ENCODE results near the gene OLIG3. TPM values are rescaled to one million over a fixed set of nuclear protein-coding genes. Genes with fewer than 3 reads are reported as not detected.

OLIG3 gene
- total RNA-seq, 1 experiment from 2014 or later = 5.4 TPM

DNA sequence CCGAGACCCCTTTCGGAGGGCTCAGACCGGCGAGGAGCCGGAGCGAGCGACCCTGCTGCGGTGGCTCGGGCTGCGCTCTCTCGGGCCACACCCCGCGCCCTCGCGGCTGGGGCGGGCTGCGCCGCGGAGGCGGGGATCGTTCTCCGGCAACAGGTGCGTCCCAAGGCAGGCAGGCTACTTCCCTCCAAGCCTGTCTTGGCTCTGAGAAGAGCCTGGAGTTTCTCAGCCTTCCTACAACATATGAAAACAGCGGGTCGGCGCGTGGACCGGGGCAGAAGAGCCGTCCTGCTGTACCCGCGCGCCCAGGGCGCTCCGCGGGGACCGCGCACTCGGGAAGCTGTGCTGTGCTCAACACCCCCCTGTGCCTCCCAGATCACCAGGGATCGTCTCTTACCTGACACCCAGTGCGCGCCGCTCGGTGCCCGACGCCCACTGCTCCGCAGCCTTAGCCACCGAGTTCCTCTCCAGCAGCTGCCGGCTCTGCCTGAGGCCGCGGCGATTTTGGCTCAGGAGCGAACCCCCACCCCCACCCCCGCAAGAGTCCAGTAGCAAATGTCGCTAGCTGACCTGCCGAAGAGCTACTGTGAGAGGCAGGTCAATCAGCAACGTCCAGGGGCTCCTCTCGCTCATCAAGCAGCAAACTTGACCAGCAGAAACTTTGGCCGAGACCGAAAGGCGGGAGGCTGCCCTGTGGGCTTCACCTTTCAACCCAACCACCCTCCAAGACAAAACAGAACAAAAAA is 3.7 kb upstream of the OLIG3 start (continued):
- TF ChIP-seq, protein P1, sequence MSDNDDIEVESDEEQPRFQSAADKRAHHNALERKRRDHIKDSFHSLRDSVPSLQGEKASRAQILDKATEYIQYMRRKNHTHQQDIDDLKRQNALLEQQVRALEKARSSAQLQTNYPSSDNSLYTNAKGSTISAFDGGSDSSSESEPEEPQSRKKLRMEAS (CRISPR knock-in tag; IDR thresholded peaks at IDR 0.05) = peak; percentile 68; the same call in 1 of the 2 replicates
- no peak for TF ChIP-seq SMAD4 (CRISPR knock-in tag; IDR thresholded peaks at IDR 0.05)
- TF ChIP-seq, protein P2, sequence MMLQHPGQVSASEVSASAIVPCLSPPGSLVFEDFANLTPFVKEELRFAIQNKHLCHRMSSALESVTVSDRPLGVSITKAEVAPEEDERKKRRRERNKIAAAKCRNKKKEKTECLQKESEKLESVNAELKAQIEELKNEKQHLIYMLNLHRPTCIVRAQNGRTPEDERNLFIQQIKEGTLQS (CRISPR knock-in tag; conservative IDR thresholded peaks at IDR 0.05) = no peak
- no peak for TF ChIP-seq TP53 (CRISPR knock-in tag; IDR thresholded peaks at IDR 0.05)
- TF ChIP-seq CBFB (CRISPR knock-in tag; IDR thresholded peaks at IDR 0.05; ENCODE audit: low read depth) = peak; percentile 18; the same call in 1 of the 2 replicates
- TF ChIP-seq MXD4 (CRISPR knock-in tag; IDR thresholded peaks at IDR 0.05; ENCODE audit: borderline replicate concordance) = no peak
- TF ChIP-seq, protein P3, sequence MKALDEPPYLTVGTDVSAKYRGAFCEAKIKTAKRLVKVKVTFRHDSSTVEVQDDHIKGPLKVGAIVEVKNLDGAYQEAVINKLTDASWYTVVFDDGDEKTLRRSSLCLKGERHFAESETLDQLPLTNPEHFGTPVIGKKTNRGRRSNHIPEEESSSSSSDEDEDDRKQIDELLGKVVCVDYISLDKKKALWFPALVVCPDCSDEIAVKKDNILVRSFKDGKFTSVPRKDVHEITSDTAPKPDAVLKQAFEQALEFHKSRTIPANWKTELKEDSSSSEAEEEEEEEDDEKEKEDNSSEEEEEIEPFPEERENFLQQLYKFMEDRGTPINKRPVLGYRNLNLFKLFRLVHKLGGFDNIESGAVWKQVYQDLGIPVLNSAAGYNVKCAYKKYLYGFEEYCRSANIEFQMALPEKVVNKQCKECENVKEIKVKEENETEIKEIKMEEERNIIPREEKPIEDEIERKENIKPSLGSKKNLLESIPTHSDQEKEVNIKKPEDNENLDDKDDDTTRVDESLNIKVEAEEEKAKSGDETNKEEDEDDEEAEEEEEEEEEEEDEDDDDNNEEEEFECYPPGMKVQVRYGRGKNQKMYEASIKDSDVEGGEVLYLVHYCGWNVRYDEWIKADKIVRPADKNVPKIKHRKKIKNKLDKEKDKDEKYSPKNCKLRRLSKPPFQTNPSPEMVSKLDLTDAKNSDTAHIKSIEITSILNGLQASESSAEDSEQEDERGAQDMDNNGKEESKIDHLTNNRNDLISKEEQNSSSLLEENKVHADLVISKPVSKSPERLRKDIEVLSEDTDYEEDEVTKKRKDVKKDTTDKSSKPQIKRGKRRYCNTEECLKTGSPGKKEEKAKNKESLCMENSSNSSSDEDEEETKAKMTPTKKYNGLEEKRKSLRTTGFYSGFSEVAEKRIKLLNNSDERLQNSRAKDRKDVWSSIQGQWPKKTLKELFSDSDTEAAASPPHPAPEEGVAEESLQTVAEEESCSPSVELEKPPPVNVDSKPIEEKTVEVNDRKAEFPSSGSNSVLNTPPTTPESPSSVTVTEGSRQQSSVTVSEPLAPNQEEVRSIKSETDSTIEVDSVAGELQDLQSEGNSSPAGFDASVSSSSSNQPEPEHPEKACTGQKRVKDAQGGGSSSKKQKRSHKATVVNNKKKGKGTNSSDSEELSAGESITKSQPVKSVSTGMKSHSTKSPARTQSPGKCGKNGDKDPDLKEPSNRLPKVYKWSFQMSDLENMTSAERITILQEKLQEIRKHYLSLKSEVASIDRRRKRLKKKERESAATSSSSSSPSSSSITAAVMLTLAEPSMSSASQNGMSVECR (CRISPR knock-in tag; IDR thresholded peaks at IDR 0.05; ENCODE audit: borderline replicate concordance) = peak; percentile 48; the same call in 1 of the 2 replicates
- TF ChIP-seq ZNF317 (CRISPR knock-in tag; IDR thresholded peaks at IDR 0.05; ENCODE audit: borderline replicate concordance, low read depth) = no peak
- TF ChIP-seq PRRX2 (CRISPR knock-in tag; IDR thresholded peaks at IDR 0.05) = no peak
- TF ChIP-seq, protein P4, sequence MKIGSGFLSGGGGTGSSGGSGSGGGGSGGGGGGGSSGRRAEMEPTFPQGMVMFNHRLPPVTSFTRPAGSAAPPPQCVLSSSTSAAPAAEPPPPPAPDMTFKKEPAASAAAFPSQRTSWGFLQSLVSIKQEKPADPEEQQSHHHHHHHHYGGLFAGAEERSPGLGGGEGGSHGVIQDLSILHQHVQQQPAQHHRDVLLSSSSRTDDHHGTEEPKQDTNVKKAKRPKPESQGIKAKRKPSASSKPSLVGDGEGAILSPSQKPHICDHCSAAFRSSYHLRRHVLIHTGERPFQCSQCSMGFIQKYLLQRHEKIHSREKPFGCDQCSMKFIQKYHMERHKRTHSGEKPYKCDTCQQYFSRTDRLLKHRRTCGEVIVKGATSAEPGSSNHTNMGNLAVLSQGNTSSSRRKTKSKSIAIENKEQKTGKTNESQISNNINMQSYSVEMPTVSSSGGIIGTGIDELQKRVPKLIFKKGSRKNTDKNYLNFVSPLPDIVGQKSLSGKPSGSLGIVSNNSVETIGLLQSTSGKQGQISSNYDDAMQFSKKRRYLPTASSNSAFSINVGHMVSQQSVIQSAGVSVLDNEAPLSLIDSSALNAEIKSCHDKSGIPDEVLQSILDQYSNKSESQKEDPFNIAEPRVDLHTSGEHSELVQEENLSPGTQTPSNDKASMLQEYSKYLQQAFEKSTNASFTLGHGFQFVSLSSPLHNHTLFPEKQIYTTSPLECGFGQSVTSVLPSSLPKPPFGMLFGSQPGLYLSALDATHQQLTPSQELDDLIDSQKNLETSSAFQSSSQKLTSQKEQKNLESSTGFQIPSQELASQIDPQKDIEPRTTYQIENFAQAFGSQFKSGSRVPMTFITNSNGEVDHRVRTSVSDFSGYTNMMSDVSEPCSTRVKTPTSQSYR (CRISPR knock-in tag; IDR thresholded peaks at IDR 0.05) = peak; percentile 55; the same call in 1 of the 2 replicates
- no peak for TF ChIP-seq CREB1 (CRISPR knock-in tag; IDR thresholded peaks at IDR 0.05)
- no peak for TF ChIP-seq EMX1 (CRISPR knock-in tag; IDR thresholded peaks at IDR 0.05)
- TF ChIP-seq, protein P5, sequence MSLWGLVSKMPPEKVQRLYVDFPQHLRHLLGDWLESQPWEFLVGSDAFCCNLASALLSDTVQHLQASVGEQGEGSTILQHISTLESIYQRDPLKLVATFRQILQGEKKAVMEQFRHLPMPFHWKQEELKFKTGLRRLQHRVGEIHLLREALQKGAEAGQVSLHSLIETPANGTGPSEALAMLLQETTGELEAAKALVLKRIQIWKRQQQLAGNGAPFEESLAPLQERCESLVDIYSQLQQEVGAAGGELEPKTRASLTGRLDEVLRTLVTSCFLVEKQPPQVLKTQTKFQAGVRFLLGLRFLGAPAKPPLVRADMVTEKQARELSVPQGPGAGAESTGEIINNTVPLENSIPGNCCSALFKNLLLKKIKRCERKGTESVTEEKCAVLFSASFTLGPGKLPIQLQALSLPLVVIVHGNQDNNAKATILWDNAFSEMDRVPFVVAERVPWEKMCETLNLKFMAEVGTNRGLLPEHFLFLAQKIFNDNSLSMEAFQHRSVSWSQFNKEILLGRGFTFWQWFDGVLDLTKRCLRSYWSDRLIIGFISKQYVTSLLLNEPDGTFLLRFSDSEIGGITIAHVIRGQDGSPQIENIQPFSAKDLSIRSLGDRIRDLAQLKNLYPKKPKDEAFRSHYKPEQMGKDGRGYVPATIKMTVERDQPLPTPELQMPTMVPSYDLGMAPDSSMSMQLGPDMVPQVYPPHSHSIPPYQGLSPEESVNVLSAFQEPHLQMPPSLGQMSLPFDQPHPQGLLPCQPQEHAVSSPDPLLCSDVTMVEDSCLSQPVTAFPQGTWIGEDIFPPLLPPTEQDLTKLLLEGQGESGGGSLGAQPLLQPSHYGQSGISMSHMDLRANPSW (CRISPR knock-in tag; conservative IDR thresholded peaks at IDR 0.05; ENCODE audit: low read depth) = no peak
- no peak for TF ChIP-seq TCF7 (CRISPR knock-in tag; IDR thresholded peaks at IDR 0.05; ENCODE audit: low read depth)
- no peak for TF ChIP-seq ETV6 (CRISPR knock-in tag; IDR thresholded peaks at IDR 0.05)
- TF ChIP-seq, protein P6, sequence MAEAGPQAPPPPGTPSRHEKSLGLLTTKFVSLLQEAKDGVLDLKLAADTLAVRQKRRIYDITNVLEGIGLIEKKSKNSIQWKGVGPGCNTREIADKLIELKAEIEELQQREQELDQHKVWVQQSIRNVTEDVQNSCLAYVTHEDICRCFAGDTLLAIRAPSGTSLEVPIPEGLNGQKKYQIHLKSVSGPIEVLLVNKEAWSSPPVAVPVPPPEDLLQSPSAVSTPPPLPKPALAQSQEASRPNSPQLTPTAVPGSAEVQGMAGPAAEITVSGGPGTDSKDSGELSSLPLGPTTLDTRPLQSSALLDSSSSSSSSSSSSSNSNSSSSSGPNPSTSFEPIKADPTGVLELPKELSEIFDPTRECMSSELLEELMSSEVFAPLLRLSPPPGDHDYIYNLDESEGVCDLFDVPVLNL (CRISPR knock-in tag; IDR thresholded peaks at IDR 0.05; ENCODE audit: borderline replicate concordance, low read depth) = no peak
- TF ChIP-seq ZNF671 (CRISPR knock-in tag; IDR thresholded peaks at IDR 0.05) = no peak
- TF ChIP-seq, protein P7, sequence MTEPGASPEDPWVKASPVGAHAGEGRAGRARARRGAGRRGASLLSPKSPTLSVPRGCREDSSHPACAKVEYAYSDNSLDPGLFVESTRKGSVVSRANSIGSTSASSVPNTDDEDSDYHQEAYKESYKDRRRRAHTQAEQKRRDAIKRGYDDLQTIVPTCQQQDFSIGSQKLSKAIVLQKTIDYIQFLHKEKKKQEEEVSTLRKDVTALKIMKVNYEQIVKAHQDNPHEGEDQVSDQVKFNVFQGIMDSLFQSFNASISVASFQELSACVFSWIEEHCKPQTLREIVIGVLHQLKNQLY (CRISPR knock-in tag; IDR thresholded peaks at IDR 0.05) = no peak
- no peak for TF ChIP-seq ZNF121 (CRISPR knock-in tag; IDR thresholded peaks at IDR 0.05)

Data from WTC11 (cell line).